GM20000 (cell line): ENCODE measurements around the gene MYCL.

ENCODE experiments used
- DNase-seq: peaks from one replicate; pipeline ENCODE4 v3.0.0; 2012; ENCODE audit warnings: low spot score
- TF ChIP-seq, protein P1 (sequence below): IDR thresholded peaks from 2 replicates; pipeline ENCODE4 v1.5.1; 2012; ENCODE audit warnings: mild to moderate bottlenecking, control low read depth; ENCODE audit errors: extremely low read depth, missing control alignments

MYCL gene

DNA sequence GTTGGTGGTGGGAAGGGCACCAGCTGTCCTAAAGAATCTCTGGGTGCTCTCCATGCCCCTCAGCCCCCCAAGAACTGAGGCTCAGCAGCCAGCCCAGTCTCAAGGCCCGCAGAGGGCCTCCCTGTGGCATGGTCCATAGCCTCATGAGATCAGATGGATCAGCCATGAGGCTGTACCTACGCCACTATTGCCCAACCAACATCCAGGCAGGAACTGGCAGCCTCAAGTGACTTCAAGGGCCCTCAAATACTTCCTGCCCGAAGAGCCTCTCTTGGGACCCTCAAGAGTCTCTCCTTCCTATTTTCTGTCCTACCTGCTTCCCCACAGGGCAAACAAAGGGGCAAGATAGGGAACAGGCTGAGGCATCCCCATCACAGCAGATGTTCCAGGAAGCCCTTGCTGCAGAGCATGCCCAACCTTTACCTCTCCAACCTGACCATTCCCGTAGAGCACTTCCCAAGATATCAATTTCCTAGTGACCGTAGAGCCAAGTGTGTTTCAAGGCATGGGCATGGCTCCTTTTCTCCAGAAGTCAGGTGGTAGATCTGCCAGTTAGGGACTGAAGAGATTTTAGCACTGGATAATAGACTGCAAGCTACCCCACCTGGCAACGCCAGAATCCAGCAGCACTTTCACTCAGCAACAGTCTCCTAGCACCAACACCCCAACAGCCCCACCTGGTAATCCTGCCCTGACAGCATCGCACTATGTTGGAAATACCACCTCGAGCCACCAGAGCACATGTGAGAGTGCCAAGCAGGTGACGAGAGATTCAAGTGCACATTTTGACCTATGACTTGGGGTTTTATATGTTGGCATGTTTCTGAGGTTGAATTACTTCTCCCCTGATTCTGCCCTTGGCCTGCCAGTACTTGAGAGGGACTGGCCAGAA, 39.5 kb upstream of the MYCL start:
- no peak for DNase-seq
- TF ChIP-seq, protein P1, sequence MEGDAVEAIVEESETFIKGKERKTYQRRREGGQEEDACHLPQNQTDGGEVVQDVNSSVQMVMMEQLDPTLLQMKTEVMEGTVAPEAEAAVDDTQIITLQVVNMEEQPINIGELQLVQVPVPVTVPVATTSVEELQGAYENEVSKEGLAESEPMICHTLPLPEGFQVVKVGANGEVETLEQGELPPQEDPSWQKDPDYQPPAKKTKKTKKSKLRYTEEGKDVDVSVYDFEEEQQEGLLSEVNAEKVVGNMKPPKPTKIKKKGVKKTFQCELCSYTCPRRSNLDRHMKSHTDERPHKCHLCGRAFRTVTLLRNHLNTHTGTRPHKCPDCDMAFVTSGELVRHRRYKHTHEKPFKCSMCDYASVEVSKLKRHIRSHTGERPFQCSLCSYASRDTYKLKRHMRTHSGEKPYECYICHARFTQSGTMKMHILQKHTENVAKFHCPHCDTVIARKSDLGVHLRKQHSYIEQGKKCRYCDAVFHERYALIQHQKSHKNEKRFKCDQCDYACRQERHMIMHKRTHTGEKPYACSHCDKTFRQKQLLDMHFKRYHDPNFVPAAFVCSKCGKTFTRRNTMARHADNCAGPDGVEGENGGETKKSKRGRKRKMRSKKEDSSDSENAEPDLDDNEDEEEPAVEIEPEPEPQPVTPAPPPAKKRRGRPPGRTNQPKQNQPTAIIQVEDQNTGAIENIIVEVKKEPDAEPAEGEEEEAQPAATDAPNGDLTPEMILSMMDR = no peak

DNA sequence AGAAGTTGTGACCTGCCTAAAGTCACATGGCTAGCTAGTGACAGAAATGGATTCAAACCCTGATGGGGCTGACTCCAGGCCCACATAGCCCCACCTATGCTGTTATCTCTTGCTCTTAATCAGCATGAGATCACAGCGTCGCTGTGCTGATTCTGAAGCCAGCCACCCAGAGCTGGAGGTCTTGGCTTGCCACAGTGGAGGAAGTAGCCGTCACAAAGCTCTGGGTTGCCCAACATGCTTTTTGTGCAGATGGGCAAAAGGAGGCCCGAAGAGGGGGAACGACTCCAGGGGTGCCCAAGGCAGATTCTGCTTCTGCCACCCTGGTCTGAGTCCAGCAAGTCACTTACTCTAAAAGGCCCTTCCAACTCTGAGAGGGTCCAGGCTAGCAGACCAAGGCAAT, 38.5 kb upstream of the MYCL start:
- TF ChIP-seq, protein P1 = no peak
- no peak for DNase-seq

DNA sequence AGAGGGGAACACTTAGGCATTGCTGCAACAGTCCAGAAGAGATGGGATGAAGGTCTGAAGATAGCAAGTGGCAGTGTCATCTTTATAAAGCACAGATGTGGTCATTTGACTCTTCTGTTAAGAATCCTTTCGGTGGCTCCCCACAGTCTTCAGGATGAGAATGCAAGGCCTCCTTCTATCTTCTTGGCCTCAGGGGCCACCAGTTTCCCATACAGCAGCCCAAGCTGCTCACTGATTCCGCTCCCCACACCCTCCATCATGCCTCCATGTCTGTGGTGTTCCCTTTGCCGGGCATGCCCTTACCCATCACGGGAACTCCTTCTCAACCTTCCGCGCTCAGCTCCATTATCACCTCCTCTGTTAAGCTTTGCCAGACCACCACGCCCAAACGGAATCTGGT, 37.1 kb upstream of the MYCL start:
- TF ChIP-seq, protein P1 = no peak
- DNase-seq = no peak

DNA sequence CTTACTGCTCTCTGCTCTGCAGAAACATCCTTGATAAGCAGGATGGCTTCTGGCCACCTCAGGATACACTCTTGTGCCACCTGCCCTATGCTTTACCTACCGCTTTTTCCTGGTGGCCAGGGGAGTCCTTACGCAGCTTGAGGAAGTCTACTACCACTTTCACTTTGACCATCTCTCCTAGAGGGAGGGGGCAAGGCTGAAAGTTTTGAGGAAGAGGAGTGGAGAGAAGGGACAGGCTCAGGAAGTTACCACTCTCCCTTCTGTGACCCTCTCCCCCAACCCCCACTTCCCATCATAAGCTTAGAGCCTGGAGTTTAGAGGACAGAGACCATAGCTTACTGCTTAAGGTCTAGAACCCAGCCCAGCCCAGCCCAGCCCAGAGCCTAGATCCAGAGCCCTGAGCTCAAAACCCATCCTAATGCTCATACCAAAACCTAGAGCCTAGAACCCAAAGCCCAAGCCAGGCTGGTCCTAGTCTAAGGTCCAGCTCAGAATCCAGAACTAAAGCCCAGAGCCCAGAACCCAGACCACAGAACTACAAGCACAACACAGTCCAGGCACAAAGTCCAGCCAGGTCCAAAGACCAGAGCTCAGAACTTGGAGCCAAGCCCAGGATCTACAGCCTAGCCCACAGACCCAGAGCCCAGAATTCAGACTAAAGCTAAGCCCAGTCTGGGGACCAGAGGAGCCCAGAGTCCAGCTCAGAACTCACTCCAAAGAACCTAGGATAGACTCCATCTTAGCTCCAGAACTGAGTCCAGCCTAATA, 35.2 kb upstream of the MYCL start:
- no peak for DNase-seq
- TF ChIP-seq, protein P1 = no peak

DNA sequence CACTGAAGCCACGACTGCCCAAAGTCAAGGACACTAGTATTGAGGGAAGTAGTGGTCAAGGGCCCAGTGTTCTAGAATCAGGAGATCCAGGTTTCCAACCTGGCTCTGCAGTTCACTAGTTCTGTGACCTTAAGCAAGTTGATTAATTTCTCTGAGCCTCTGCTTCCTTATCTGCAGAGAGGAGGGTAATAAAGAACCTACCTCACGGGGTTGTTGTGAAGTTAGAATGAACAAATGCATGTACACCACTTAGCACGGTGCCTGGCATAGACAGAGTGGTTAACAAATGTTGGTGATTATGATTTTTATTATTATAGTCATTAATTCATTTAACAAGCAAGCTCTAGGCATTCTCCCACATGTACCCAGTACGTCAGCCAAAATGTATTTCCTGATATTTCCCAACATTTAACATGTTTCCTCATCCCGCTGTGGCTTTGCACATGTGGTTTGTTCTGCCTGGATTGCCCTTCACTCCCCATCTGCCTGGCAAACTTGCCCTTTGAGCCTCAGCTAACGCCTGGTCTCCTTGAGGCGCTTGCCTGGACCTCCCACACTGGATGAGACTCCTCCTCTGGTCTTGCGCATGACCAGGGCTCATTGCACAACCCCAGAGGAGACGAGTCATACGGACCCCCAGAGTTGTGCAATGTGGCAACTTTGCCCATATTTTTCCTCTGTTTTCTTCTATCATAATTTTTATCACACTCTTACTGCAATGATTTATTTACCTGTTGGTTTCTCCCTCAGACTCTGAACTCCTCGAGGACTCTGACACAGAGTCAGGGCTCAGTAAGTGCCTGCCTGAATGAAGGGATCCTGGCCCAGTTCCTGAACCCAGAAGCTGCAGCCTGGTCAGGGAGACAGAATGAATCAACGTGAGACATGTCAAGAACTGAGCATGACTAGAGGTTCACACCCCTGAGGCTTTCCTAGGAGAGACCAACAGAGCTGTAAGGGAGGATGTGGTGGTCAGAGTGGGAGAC, 32.5 kb upstream of the MYCL start:
- no peak for DNase-seq
- TF ChIP-seq, protein P1 = no peak

DNA sequence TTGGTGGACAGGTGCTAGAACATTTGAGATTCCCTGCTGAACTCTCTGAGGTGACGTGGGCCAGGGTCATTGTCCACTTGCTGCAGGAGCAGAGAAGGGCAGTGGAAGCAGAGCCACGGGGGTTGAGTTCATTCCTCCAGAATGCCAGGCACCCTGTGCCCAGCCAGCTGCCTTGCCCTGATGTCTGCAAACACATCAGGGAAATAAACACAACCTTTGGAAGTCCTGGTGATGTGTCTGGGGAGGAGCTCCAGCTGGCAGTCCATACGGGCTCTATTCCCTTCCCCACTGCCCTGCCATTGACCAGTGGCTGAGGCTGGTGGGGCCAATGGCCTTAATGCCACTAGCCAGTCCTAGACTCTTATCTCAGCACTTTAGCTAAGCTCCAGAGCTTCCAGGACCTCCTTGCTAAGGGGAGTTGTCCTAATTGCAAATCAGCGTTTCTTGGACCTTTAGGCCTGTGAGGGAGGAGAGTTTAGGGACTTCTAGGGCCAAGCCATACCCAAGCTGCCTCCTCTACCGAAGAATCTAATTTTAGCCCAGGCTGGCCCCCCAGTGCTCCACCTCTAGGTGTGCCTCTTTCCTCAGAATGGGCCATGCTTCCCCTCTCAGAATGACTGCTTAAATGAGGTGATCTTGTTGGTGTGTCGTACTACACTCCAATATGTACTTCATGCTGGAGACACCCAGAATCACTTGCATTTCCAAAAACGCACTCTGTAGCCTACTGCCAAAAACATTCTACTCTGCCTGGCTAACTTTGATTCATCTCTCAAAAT, 27.3 kb upstream of the MYCL start:
- no peak for DNase-seq
- TF ChIP-seq, protein P1 = no peak
